H1 (cell line): ENCODE measurements around the gene DIDO1. TPM values are rescaled to one million over a fixed set of nuclear protein-coding genes. Genes with fewer than 3 reads are reported as not detected.

Source experiments
- CTCF ChIA-PET: fragments of 300-600 bp; sonication (Branson Sonifier 250); formaldehyde crosslinking; loops from one replicate; lab custom pipeline; 2021; ENCODE audit not compliant: partially characterized antibody; lab: Charles Lee
- POLR2A ChIA-PET: fragments of 300-600 bp; sonication (Branson Sonifier 250); formaldehyde crosslinking; loops from one replicate; lab custom pipeline; 2021; ENCODE audit warnings: inconsistent platforms; ENCODE audit not compliant: partially characterized antibody; lab: Charles Lee
- DNase-seq, 2 experiments: peaks; one replicate each; pipeline versions ENCODE4 v3.0.0 to v3.0.0-alpha.2; 2010 to 2022; ENCODE audit warnings: low spot score in 2 of 2, low read depth in 1 of 2, mixed read lengths in 1 of 2
- FAIRE-seq: peaks from 2 replicates; lab custom pipeline; 2011; peaks lifted over from hg19 to GRCh38; lab: Jason Lieb, UNC
- H2AFZ ChIP-seq: 2 replicates; pipeline ENCODE4 v1.8.1; 2012; ENCODE audit warnings: low read length, inconsistent platforms
- H2AK5ac ChIP-seq: 2 replicates; pipeline ENCODE4 v1.6.1; 2013; ENCODE audit warnings: low read depth, low read length
- H2BK120ac ChIP-seq: replicated peaks from 2 replicates; pipeline ENCODE3; 2013; ENCODE audit warnings: low read depth, low read length, inconsistent platforms
- H2BK12ac ChIP-seq: 2 replicates; pipeline ENCODE4 v1.6.1; 2013; ENCODE audit warnings: low read depth, low read length
- H2BK15ac ChIP-seq: 2 replicates; pipeline ENCODE4 v1.6.1; 2013; ENCODE audit warnings: low read length
- H2BK20ac ChIP-seq: 2 replicates; pipeline ENCODE4 v1.6.1; 2013; ENCODE audit warnings: low read length
- H2BK5ac ChIP-seq: 2 replicates; pipeline ENCODE4 v1.6.1; 2013; ENCODE audit warnings: low read depth, low read length
- H3K14ac ChIP-seq: 2 replicates; pipeline ENCODE4 v1.6.1; 2013; ENCODE audit warnings: inconsistent platforms; ENCODE audit not compliant: insufficient read length
- H3K18ac ChIP-seq: 2 replicates; pipeline ENCODE4 v1.6.1; 2013; ENCODE audit warnings: low read length; ENCODE audit errors: extremely low read depth
- H3K23ac ChIP-seq: 2 replicates; pipeline ENCODE4 v1.6.1; 2013; ENCODE audit warnings: inconsistent platforms; ENCODE audit not compliant: insufficient read length
- H3K23me2 ChIP-seq: 2 replicates; pipeline ENCODE4 v1.6.1; 2013; ENCODE audit warnings: low read depth, low read length
- H3K27ac ChIP-seq: 2 replicates; pipeline ENCODE4 v1.6.1; 2011; ENCODE audit warnings: low read depth, low read length, inconsistent platforms
- H3K27me3 ChIP-seq, 4 experiments: replicated peaks in 1 of 4; 1 replicate in 1 of 4; 2 replicates in 3 of 4; pipeline versions ENCODE4 v1.6.1 to v1.8.1; 2011 to 2013; ENCODE audit warnings: low read length in 3 of 4, mild to moderate bottlenecking in 3 of 4, inconsistent platforms in 2 of 4, mixed read lengths in 2 of 4, moderate library complexity in 1 of 4; ENCODE audit not compliant: control insufficient read depth in 3 of 4, insufficient read depth in 3 of 4; ENCODE audit errors: extremely low read depth in 1 of 4
- H3K36me3 ChIP-seq, 4 experiments: 2 replicates each; pipeline versions ENCODE4 v1.6.1 to v1.8.1; 2011 to 2013; ENCODE audit warnings: mild to moderate bottlenecking in 4 of 4, low read length in 3 of 4, moderate library complexity in 2 of 4, control low read depth in 1 of 4, inconsistent platforms in 1 of 4; ENCODE audit not compliant: insufficient read depth in 4 of 4, control insufficient read depth in 2 of 4
- H3K4ac ChIP-seq: replicated peaks from 2 replicates; pipeline ENCODE3; 2013; ENCODE audit warnings: low read length, low read depth, mixed read lengths, inconsistent platforms; ENCODE audit not compliant: insufficient read length
- H3K4me1 ChIP-seq, 4 experiments: replicated peaks in 1 of 4; 1 replicate in 1 of 4; 2 replicates in 3 of 4; pipeline versions ENCODE4 v1.6.1 to v1.8.1; 2011 to 2013; ENCODE audit warnings: low read length in 3 of 4, inconsistent platforms in 2 of 4, mixed read lengths in 1 of 4; ENCODE audit not compliant: insufficient read depth in 4 of 4, control insufficient read depth in 3 of 4
- H3K4me2 ChIP-seq, 2 experiments: 2 replicates each; pipeline versions ENCODE4 v1.6.1 to v1.8.1; 2011 to 2013; ENCODE audit warnings: low read depth in 2 of 2, low read length in 2 of 2, control low read depth in 1 of 2, inconsistent platforms in 1 of 2, mild to moderate bottlenecking in 1 of 2; ENCODE audit not compliant: insufficient read depth in 1 of 2
- H3K4me3 ChIP-seq, 4 experiments: fragments of 200-600, 300-600 bp in 1 of 4; sonication (generic), shearing (Covaris generic), sonication (Bioruptor Twin) in 1 of 4; 2 replicates each; pipeline versions ENCODE4 v1.5.1 to v1.8.1; 2011 to 2016; ENCODE audit warnings: low read length in 4 of 4, low read depth in 3 of 4, control low read depth in 2 of 4, inconsistent platforms in 2 of 4, mild to moderate bottlenecking in 2 of 4, mixed read lengths in 1 of 4, moderate library complexity in 1 of 4; ENCODE audit not compliant: insufficient read depth in 2 of 4; ENCODE audit errors: extremely low read depth in 1 of 4
- H3K56ac ChIP-seq: replicated peaks from 2 replicates; pipeline ENCODE3; 2013; ENCODE audit warnings: low read depth, mild to moderate bottlenecking, mixed read lengths, low read length, inconsistent platforms; ENCODE audit not compliant: insufficient read length
- H3K79me1 ChIP-seq: 2 replicates; pipeline ENCODE4 v1.6.1; 2013; ENCODE audit warnings: low read depth, low read length, control low read depth
- H3K79me2 ChIP-seq, 2 experiments: 2 replicates each; pipeline versions ENCODE4 v1.6.1 to v1.8.1; 2012 to 2013; ENCODE audit warnings: low read length in 2 of 2, mild to moderate bottlenecking in 2 of 2, inconsistent platforms in 1 of 2; ENCODE audit not compliant: insufficient read depth in 2 of 2, control insufficient read depth in 1 of 2
- H3K9ac ChIP-seq, 4 experiments: replicated peaks in 1 of 4; 1 replicate in 1 of 4; 2 replicates in 3 of 4; pipeline versions ENCODE4 v1.6.1 to v1.8.1; 2011 to 2013; ENCODE audit warnings: low read depth in 3 of 4, low read length in 3 of 4, control low read depth in 2 of 4, mild to moderate bottlenecking in 2 of 4, moderate library complexity in 2 of 4, inconsistent platforms in 1 of 4; ENCODE audit errors: extremely low read depth in 1 of 4
- H3K9me3 ChIP-seq, 2 experiments: 2 replicates each; pipeline versions ENCODE4 v1.6.1 to v1.8.1; 2012 to 2013; ENCODE audit warnings: mild to moderate bottlenecking in 2 of 2, moderate library complexity in 2 of 2, control low read depth in 1 of 2, inconsistent platforms in 1 of 2, low read depth in 1 of 2, low read length in 1 of 2, mixed read lengths in 1 of 2; ENCODE audit not compliant: insufficient read depth in 2 of 2
- H4K20me1 ChIP-seq, 2 experiments: replicated peaks in 1 of 2; 2 replicates each; pipeline versions ENCODE3 to v1.8.1; 2011 to 2013; ENCODE audit warnings: inconsistent platforms in 2 of 2, low read length in 2 of 2, mild to moderate bottlenecking in 1 of 2; ENCODE audit not compliant: insufficient read depth in 2 of 2, control insufficient read depth in 1 of 2
- H4K5ac ChIP-seq: 2 replicates; pipeline ENCODE4 v1.6.1; 2013; ENCODE audit warnings: low read length, low read depth, mixed read lengths, inconsistent platforms; ENCODE audit not compliant: insufficient read length
- H4K8ac ChIP-seq: 2 replicates; pipeline ENCODE4 v1.8.0; 2013; ENCODE audit warnings: mild to moderate bottlenecking, moderate library complexity, low read length, inconsistent platforms; ENCODE audit not compliant: insufficient read depth; ENCODE audit errors: extremely low read depth
- H4K91ac ChIP-seq: replicated peaks from 2 replicates; pipeline ENCODE3; 2013; ENCODE audit warnings: low read length, mixed read lengths, inconsistent platforms; ENCODE audit not compliant: insufficient read length
- CHD1 ChIP-seq: IDR thresholded peaks from 2 replicates; pipeline ENCODE4 v1.6.1; 2012; ENCODE audit warnings: low read depth, low read length, improper control_type of control experiment
- CREB1 ChIP-seq: IDR thresholded peaks from 2 replicates; pipeline ENCODE4 v1.6.1; 2012; ENCODE audit warnings: inconsistent platforms
- EZH2 ChIP-seq: fragments of 200-600 bp; sonication (generic); IDR thresholded peaks from 2 replicates; pipeline ENCODE4 v1.7.1; 2012; ENCODE audit warnings: low read depth, mild to moderate bottlenecking, moderate library complexity, low read length, inconsistent platforms; ENCODE audit not compliant: severe bottlenecking
- FOSL1 ChIP-seq: IDR thresholded peaks from 2 replicates; pipeline ENCODE4 v1.6.1; 2011; ENCODE audit warnings: mild to moderate bottlenecking, low read depth, low read length, moderate library complexity; ENCODE audit not compliant: insufficient read depth
- POLR2A ChIP-seq, 2 experiments: IDR thresholded peaks; 1 replicate in 1 of 2; 2 replicates in 1 of 2; pipeline ENCODE4 v1.6.1; 2011; ENCODE audit warnings: low read depth in 2 of 2, low read length in 2 of 2, mild to moderate bottlenecking in 2 of 2; ENCODE audit errors: control extremely low read depth in 1 of 2
- SIN3A ChIP-seq, 2 experiments: IDR thresholded peaks in 1 of 2; conservative IDR thresholded peaks in 1 of 2; 2 replicates each; pipeline ENCODE4 v1.6.1; 2011 to 2012; ENCODE audit warnings: low read length in 2 of 2, improper control_type of control experiment in 1 of 2, low read depth in 1 of 2, mild to moderate bottlenecking in 1 of 2
- SP1 ChIP-seq: IDR thresholded peaks from 2 replicates; pipeline ENCODE4 v1.6.1; 2011; ENCODE audit warnings: low read depth, low read length
- WGBS, 2 experiments: shearing (Covaris generic) in 1 of 2; methylation state at CpG; one replicate each; pipeline versions ENCODE4 v1.1.6 to v1.1.7; 2013 to 2015; ENCODE audit warnings: low lambda C conversion rate in 2 of 2, mixed read lengths in 2 of 2, inconsistent platforms in 1 of 2, low coverage in 1 of 2, missing lambda C conversion rate in 1 of 2; ENCODE audit not compliant: insufficient replicate concordance in 2 of 2, insufficient coverage in 1 of 2, insufficient read length in 1 of 2; ENCODE audit errors: extremely low coverage in 1 of 2, missing lambda C conversion rate in 1 of 2; 5-methylcytosine and 5-hydroxymethylcytosine counted together
- polyA plus RNA-seq, 7 experiments: library from polyadenylated mRNA; depleted of rRNA in 3 of 7; stranded (reverse) in 5 of 7; unstranded in 2 of 7; fragments of >200 nt in 5 of 7; fragments of 200-250 nt in 2 of 7; gene quantifications; 1 replicate in 5 of 7; 2 replicates in 1 of 7; 4 replicates in 1 of 7; pipeline versions ENCODE4 v1.2.1 to v1.2.3, GENCODE V29; 2011 to 2013; ENCODE audit warnings: missing spikeins in 2 of 7, mixed read lengths in 2 of 7
- total RNA-seq: library from RNA; stranded (reverse); fragmentation: NEBNext Ultra II Directional; extraction: Animal tissue kit (Norgen Biotek cat#: 25700); gene quantifications from 2 replicates; pipeline ENCODE4 v1.2.1, GENCODE V29; 2021
- TF ChIP-seq, protein P1 (sequence below): IDR thresholded peaks from 2 replicates; pipeline ENCODE4 v1.6.1; 2012; ENCODE audit warnings: inconsistent platforms
- TF ChIP-seq, protein P2 (sequence below): IDR thresholded peaks from 2 replicates; pipeline ENCODE4 v1.6.1; 2012; ENCODE audit warnings: inconsistent platforms

Gene DIDO1
- total and polyA plus RNA-seq, 2 of the 8 experiments (the other 6 are each of a cell fraction or from before 2014, with no cell fraction given), result 53.6 to 82.8 TPM

DNA sequence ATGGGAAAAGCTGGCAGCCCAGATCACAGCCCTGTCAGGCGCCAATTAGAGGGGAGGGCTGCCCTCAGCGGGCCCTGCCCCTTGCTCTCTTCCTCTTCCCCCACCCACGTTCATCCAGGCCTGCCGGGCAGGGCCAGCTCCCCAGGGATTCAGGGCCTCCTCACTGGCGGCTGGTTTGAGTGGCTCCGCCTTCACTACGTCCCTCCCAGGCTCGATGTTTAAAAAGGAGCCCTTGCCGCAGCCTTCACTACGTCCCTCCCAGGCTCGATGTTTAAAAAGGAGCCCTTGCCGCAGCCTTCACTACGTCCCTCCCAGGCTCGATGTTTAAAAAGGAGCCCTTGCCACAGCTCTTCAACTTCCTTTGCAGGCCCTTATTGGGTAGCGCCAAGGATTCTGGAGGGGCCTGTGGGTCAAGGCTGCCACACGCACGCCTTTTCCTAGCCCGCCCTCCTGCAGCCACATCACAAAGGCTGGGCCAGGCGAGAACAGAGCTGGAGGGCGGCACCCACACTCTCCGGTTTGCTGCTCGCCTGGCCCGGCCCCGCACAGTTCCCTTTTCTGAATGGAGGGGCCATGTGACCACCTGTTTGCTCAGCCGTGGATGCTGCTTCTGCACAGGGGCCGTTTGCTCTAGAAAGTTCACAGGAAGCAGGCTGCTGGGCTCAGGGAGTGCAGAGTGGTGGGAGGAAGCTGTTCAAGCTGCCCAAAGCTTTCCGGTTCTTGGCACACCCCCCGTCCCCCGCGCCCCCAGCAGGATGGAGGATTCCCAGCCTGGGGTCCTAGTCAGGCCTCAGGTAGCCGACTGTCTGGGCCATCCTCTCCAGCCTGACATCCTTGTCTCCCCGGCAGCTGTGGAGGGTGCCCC is 27.8 kb upstream of the DIDO1 start:
- peak overlapping the region; percentile 1 to 61 (median 40); a peak in 6 of 8 replicates for H3K4me3 ChIP-seq
- H3K27ac ChIP-seq, result no peak overlapping the region
- DNase-seq, result peak in 1 of 2 experiments; percentile 67
- no peak for FAIRE-seq
- peaks cover 11% of the 10 kb centered on the region; the same call in 1 of the 2 replicates for H3K23me2 ChIP-seq
- ChIA-PET POLR2A (interaction anchor here (0.8 to 3.4 kb wide), 18 partner anchors 8 to 76 kb away, joined by 3 to 29 read pairs (median 5); partner anchors contain the start of gene GID8), CTCF (interaction anchor here (0.6 to 2.9 kb wide), 22 partner anchors 8 to 269 kb away, joined by 3 to 15 read pairs (median 4); partner anchors contain the start of gene BHLHE23)
- H2BK120ac ChIP-seq, result no peak overlapping the region
- peak overlapping the region; percentile 3 for H4K91ac ChIP-seq
- H2AK5ac ChIP-seq, result no peak overlapping the region; the same call in 1 of the 2 replicates
- H3K36me3 ChIP-seq, result peaks cover 3 to 13% (median 6%) of the 10 kb centered on the region in 4 experiments; a peak in 6 of 8 replicates
- H2BK15ac ChIP-seq, result no peak overlapping the region; the same call in 1 of the 2 replicates
- H3K4ac ChIP-seq, result no peak overlapping the region
- no peak overlapping the region for H2BK20ac ChIP-seq
- H3K23ac ChIP-seq, result no peak overlapping the region
- no peak overlapping the region for H3K56ac ChIP-seq
- peak overlapping the region; percentile 27 for H4K5ac ChIP-seq
- no peak overlapping the region; a peak in 2 of 7 replicates for H3K9ac ChIP-seq
- H3K79me2 ChIP-seq, result peaks cover 0 to 15% of the 10 kb centered on the region in 2 experiments; a peak in 1 of 4 replicates
- no peak overlapping the region for H3K14ac ChIP-seq
- H3K9me3 ChIP-seq, result no peaks in the 10 kb centered on the region
- peak overlapping the region; percentile 71 to 94 for H3K4me2 ChIP-seq
- H2AFZ ChIP-seq, result no peak overlapping the region; the same call in 1 of the 2 replicates
- H2BK12ac ChIP-seq, result 0 out of 2 replicates have a peak overlapping the region, but pooled peaks have one; percentile 87
- peak overlapping the region; percentile 78; the same call in 1 of the 2 replicates for H2BK5ac ChIP-seq
- WGBS, 2 experiments, result 15% methylated on average over 32 of the region's 32 CpGs; no CpG with 5 or more reads in 1 of the 2 experiments
- no peaks in the 10 kb centered on the region for H3K27me3 ChIP-seq
- peaks cover 4 to 15% of the 10 kb centered on the region in 2 experiments for H4K20me1 ChIP-seq
- H3K79me1 ChIP-seq, result peaks cover 4% of the 10 kb centered on the region; the same call in 1 of the 2 replicates
- peak overlapping the region; percentile 87 for H3K18ac ChIP-seq
- H4K8ac ChIP-seq, result peak overlapping the region; percentile 30
- H3K4me1 ChIP-seq, result peaks cover 2 to 23% (median 17%) of the 10 kb centered on the region in 4 experiments
- TF ChIP-seq, protein P1, sequence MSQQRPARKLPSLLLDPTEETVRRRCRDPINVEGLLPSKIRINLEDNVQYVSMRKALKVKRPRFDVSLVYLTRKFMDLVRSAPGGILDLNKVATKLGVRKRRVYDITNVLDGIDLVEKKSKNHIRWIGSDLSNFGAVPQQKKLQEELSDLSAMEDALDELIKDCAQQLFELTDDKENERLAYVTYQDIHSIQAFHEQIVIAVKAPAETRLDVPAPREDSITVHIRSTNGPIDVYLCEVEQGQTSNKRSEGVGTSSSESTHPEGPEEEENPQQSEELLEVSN, result peak; percentile 41; the same call in 1 of the 2 replicates
- TF ChIP-seq EZH2 (no peak), FOSL1 (no peak), SP1 (no peak), CREB1 (no peak; the same call in 1 of the 2 replicates), POLR2A (IDR thresholded peaks at IDR 0.05; ENCODE audit: control extremely low read depth in 1 of 2, low read depth in 2 of 2, low read length in 2 of 2) (no peak), SIN3A (conservative IDR thresholded peaks at IDR 0.05 in 1 of 2, IDR thresholded peaks at IDR 0.05 in 1 of 2; ENCODE audit: low read depth in 1 of 2, low read length in 2 of 2) (0 out of 4 replicates have a peak, but pooled peaks of 1 of the 2 experiments have one; percentile 20), CHD1 (no peak)
- TF ChIP-seq, protein P2, sequence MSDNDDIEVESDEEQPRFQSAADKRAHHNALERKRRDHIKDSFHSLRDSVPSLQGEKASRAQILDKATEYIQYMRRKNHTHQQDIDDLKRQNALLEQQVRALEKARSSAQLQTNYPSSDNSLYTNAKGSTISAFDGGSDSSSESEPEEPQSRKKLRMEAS, result peak; percentile 70
